ENCODE measurements around the gene RETREG3.
"Not testable (repeated sequence)": the region's sequence is repeated elsewhere in the genome, so short reads cannot be mapped to it uniquely, and the experiment has no call there.

DNA sequence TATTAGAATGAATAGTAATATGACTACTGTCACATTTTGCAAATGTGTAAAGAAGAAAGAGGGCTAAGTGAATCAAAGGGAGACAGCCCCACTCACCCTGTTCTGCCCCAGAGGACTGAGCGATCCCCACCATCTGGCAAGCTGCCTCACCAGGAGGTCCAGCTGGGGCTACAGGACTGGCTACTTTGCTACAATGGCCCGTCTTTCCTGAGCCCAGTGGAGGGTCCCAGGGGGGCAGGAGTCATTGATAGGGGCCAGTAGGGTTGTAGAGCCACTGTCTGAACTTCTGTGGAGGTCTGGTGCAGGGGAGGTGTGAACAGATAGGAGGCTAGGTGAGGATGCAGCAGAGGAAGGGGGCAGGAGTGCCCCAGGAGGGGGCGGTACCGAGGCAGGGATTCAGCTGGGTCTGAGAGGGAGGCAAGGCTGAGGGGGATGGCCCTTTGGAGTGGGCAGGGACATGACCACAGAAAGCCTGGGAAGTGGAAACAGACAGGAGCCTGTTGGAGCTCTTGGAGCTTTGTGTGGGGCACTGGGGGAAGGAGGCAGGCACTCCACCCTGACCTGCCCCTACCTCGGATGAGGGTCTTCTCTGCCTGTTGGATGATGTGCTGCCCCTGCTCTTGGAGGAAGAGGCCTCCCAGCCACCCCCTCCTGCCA lies 53.1 kb downstream of the RETREG3 start:
- not testable (repeated sequence) for TF ChIP-seq CTCF, EP300, POLR2AphosphoS5 (IDR thresholded peaks at IDR 0.05)

All from suprapubic skin (tissue), 4 donors.